GM19328 (cell line): ENCODE data around the gene SETD4.
"Not testable (repeated sequence)": the region's sequence is repeated elsewhere in the genome, so short reads cannot be mapped to it uniquely, and the experiment has no call there.

ENCODE experiments used
- ATAC-seq: cut with Tn5 transposase; IDR thresholded peaks from one replicate; pipeline ENCODE4 v1.9.1; 2021; ENCODE audit warnings: mild to moderate bottlenecking, moderate library complexity; ENCODE audit not compliant: unreplicated experiment

The SETD4 gene

GRCh38 chr21:36079010-36079649 lies 18.8 kb upstream of the SETD4 start:
- ATAC-seq: no peak

GRCh38 chr21:36077758-36078157 lies 17.4 kb upstream of the SETD4 start:
- no peak for ATAC-seq

- no peak for ATAC-seq
These were observed 16.7 kb upstream of the SETD4 start for GRCh38 chr21:36076878-36077655.

- no peak for ATAC-seq
These were observed 15.6 kb upstream of the SETD4 start for GRCh38 chr21:36075953-36076352.

- no peak for ATAC-seq
These were observed 14.8 kb upstream of the SETD4 start for GRCh38 chr21:36075171-36075570.

- ATAC-seq: not testable (repeated sequence)
These were observed 13.6 kb upstream of the SETD4 start for GRCh38 chr21:36073911-36074310.

- no peak for ATAC-seq
These were observed 12.9 kb upstream of the SETD4 start for GRCh38 chr21:36073181-36073580.

GRCh38 chr21:36072453-36073162 lies 12.3 kb upstream of the SETD4 start:
- no peak for ATAC-seq

GRCh38 chr21:36070999-36071398 lies 10.7 kb upstream of the SETD4 start:
- ATAC-seq: no peak

GRCh38 chr21:36069713-36070583 lies 9.6 kb upstream of the SETD4 start, which contains the start of gene CBR1:
Gene CBR1, plus strand, starts transcription at chr21:36070024. Its CDS starts 92 bp downstream, at chr21:36070116.
- ATAC-seq: peak; percentile 95

GRCh38 chr21:36068748-36069398 lies 8.5 kb upstream of the SETD4 start:
- no peak for ATAC-seq

GRCh38 chr21:36065497-36066036 lies 5.2 kb upstream of the SETD4 start:
- ATAC-seq: no peak

- no peak for ATAC-seq
These were observed 3.7 kb upstream of the SETD4 start for GRCh38 chr21:36064085-36064460.

- ATAC-seq: no peak
These were observed 3.2 kb upstream of the SETD4 start for GRCh38 chr21:36063375-36064084.

GRCh38 chr21:36061445-36061844 lies 1.1 kb upstream of the SETD4 start:
- ATAC-seq: no peak

- peak; percentile 29 for ATAC-seq
These were observed 535 bp downstream of the SETD4 start for GRCh38 chr21:36059823-36060158.

GRCh38 chr21:36055551-36055950 lies 4.8 kb downstream of the SETD4 start:
- no peak for ATAC-seq

GRCh38 chr21:36053715-36054062 lies 6.6 kb downstream of the SETD4 start:
- no peak for ATAC-seq

- no peak for ATAC-seq
These were observed 7.2 kb downstream of the SETD4 start for GRCh38 chr21:36052860-36053714.
